ENCODE data around the gene SASH1.

DNA sequence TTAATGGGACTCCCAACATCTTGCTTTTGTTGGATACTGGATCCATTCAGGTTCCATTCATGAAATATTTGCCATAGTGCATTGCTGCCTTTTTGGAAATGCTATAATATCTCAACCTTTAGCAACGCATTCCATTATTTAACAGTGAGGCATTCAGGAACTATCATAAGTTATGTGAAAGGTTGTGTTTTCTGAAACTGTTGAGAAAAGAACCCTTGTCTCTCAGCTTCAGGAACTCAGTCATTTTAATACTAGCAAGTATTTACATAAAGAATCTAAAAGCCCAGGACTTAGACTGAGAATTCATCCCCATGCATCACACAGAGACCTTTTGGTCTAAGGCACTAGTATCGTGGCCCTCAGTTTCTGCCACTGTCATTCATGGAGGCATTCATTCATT, 24.9 kb upstream of the SASH1 start:
- TF ChIP-seq, protein P1, sequence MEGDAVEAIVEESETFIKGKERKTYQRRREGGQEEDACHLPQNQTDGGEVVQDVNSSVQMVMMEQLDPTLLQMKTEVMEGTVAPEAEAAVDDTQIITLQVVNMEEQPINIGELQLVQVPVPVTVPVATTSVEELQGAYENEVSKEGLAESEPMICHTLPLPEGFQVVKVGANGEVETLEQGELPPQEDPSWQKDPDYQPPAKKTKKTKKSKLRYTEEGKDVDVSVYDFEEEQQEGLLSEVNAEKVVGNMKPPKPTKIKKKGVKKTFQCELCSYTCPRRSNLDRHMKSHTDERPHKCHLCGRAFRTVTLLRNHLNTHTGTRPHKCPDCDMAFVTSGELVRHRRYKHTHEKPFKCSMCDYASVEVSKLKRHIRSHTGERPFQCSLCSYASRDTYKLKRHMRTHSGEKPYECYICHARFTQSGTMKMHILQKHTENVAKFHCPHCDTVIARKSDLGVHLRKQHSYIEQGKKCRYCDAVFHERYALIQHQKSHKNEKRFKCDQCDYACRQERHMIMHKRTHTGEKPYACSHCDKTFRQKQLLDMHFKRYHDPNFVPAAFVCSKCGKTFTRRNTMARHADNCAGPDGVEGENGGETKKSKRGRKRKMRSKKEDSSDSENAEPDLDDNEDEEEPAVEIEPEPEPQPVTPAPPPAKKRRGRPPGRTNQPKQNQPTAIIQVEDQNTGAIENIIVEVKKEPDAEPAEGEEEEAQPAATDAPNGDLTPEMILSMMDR (conservative IDR thresholded peaks at IDR 0.05 in 1 of 2, IDR thresholded peaks at IDR 0.05 in 1 of 2; ENCODE audit: low read depth in 1 of 2, low read length in 2 of 2), result no peak
- TF ChIP-seq EZH2 (IDR thresholded peaks at IDR 0.05; ENCODE audit: low read length, missing control alignments), result no peak
